Chondrocyte (in vitro differentiated cells): ENCODE measurements around the gene AAMDC. TPM values are rescaled to one million over a fixed set of nuclear protein-coding genes. Genes with fewer than 3 reads are reported as not detected.

Experiments used
- DNase-seq: peaks from one replicate; pipeline ENCODE4 v3.0.0; 2021; ENCODE audit warnings: mixed read lengths, low spot score
- H3K27ac Mint-ChIP-seq: one replicate; pipeline ENCODE4 v1.8.0; 2021; ENCODE audit warnings: mild to moderate bottlenecking, moderate library complexity, mixed read lengths; ENCODE audit not compliant: unreplicated experiment
- H3K27me3 Mint-ChIP-seq: 2 replicates; pipeline ENCODE4 v1.8.0; 2021; ENCODE audit warnings: low read depth, mixed read lengths
- H3K36me3 Mint-ChIP-seq: 2 replicates; pipeline ENCODE4 v1.8.0; 2021; ENCODE audit warnings: low read depth, mixed read lengths
- H3K4me1 Mint-ChIP-seq: 2 replicates; pipeline ENCODE4 v1.8.0; 2021; ENCODE audit warnings: low read depth, mild to moderate bottlenecking, mixed read lengths
- H3K4me3 Mint-ChIP-seq: one replicate; pipeline ENCODE4 v1.8.0; 2021; ENCODE audit warnings: mild to moderate bottlenecking, moderate library complexity, mixed read lengths; ENCODE audit not compliant: unreplicated experiment
- H3K9me3 Mint-ChIP-seq: 2 replicates; pipeline ENCODE4 v1.8.0; 2021; ENCODE audit warnings: low read depth, mixed read lengths
- total RNA-seq: library from RNA; stranded (reverse); gene quantifications from 3 replicates; pipeline ENCODE4 v1.2.1, GENCODE V29; 2021
- TF ChIP-seq, protein P1 (sequence below): fragments of 200-600 bp; sonication (generic); IDR thresholded peaks from 2 replicates; pipeline ENCODE4 v1.5.0; 2021; ENCODE audit warnings: antibody characterized with exemption, mild to moderate bottlenecking, moderate library complexity

Gene AAMDC
- total RNA-seq, 1 donor from 2014 or later: 47.3 TPM

DNA sequence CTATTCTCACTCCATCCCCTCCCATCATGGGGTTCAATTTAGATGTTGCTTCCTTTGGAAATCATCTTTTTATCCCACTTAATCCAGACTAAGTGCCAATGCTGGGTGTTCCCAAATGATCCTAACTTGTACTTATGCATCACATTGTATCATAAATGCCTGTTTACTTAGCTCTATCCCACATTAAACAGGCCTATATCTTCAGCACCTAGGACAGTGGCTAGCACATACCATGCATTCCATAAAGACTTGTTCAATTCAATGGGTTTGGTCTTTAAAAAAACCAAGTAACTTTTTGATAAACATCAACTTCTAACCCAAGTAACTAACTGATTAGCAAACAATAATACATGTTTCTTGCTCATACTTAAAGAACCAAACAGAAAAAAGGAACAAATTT lies 41.0 kb upstream of the AAMDC start:
- H3K36me3 Mint-ChIP-seq: no peaks in the 10 kb centered on the region
- TF ChIP-seq, protein P1, sequence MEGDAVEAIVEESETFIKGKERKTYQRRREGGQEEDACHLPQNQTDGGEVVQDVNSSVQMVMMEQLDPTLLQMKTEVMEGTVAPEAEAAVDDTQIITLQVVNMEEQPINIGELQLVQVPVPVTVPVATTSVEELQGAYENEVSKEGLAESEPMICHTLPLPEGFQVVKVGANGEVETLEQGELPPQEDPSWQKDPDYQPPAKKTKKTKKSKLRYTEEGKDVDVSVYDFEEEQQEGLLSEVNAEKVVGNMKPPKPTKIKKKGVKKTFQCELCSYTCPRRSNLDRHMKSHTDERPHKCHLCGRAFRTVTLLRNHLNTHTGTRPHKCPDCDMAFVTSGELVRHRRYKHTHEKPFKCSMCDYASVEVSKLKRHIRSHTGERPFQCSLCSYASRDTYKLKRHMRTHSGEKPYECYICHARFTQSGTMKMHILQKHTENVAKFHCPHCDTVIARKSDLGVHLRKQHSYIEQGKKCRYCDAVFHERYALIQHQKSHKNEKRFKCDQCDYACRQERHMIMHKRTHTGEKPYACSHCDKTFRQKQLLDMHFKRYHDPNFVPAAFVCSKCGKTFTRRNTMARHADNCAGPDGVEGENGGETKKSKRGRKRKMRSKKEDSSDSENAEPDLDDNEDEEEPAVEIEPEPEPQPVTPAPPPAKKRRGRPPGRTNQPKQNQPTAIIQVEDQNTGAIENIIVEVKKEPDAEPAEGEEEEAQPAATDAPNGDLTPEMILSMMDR: no peak
- H3K27ac Mint-ChIP-seq: no peak overlapping the region
- H3K9me3 Mint-ChIP-seq: no peaks in the 10 kb centered on the region
- no peak for DNase-seq
- H3K27me3 Mint-ChIP-seq: no peaks in the 10 kb centered on the region
- no peak overlapping the region for H3K4me3 Mint-ChIP-seq
- peaks cover 12% of the 10 kb centered on the region for H3K4me1 Mint-ChIP-seq

DNA sequence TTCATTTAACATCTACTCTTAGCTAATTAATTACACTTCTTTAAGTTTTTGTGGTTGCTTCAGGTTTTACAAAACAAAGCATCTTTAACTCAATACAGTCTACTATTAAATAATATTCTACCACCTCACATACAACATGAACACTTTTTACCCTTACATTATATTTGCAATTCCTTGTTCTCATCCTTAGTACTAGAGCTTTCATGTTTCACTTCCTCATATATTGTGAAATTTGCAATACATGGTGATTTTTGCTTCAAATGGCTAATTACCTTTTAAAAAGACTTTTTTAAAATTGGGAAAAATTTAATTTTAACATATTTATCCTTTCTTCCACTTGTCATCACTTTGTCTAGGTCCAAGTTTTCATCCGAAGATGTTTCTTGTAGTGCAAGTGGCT lies 37.9 kb upstream of the AAMDC start:
- no peak for DNase-seq
- H3K4me1 Mint-ChIP-seq: peaks cover 12% of the 10 kb centered on the region
- H3K4me3 Mint-ChIP-seq: no peak overlapping the region
- H3K36me3 Mint-ChIP-seq: no peaks in the 10 kb centered on the region
- no peaks in the 10 kb centered on the region for H3K9me3 Mint-ChIP-seq
- no peak overlapping the region for H3K27ac Mint-ChIP-seq
- H3K27me3 Mint-ChIP-seq: no peaks in the 10 kb centered on the region
- TF ChIP-seq, protein P1: no peak

- TF ChIP-seq, protein P1: no peak
- no peaks in the 10 kb centered on the region for H3K9me3 Mint-ChIP-seq
- no peak overlapping the region for H3K4me3 Mint-ChIP-seq
These were observed 36.4 kb upstream of the AAMDC start for GRCh38 chr11:77784572-77784971.

GRCh38 chr11:77789061-77789730 lies 31.7 kb upstream of the AAMDC start:
- peaks cover 24% of the 10 kb centered on the region for H3K4me1 Mint-ChIP-seq
- peak overlapping the region; percentile 17 for H3K27ac Mint-ChIP-seq
- H3K27me3 Mint-ChIP-seq: no peaks in the 10 kb centered on the region
- H3K9me3 Mint-ChIP-seq: peaks cover 10% of the 10 kb centered on the region
- no peaks in the 10 kb centered on the region for H3K36me3 Mint-ChIP-seq
- no peak overlapping the region for H3K4me3 Mint-ChIP-seq
- no peak for DNase-seq
- TF ChIP-seq, protein P1: no peak

More at GRCh38 chr11:77784572-77784971, 36.4 kb upstream of the AAMDC start:
- H3K4me1 Mint-ChIP-seq: peaks cover 21% of the 10 kb centered on the region
- no peak for DNase-seq
- H3K27ac Mint-ChIP-seq: no peak overlapping the region
- no peaks in the 10 kb centered on the region for H3K36me3 Mint-ChIP-seq
- H3K27me3 Mint-ChIP-seq: no peaks in the 10 kb centered on the region

DNA sequence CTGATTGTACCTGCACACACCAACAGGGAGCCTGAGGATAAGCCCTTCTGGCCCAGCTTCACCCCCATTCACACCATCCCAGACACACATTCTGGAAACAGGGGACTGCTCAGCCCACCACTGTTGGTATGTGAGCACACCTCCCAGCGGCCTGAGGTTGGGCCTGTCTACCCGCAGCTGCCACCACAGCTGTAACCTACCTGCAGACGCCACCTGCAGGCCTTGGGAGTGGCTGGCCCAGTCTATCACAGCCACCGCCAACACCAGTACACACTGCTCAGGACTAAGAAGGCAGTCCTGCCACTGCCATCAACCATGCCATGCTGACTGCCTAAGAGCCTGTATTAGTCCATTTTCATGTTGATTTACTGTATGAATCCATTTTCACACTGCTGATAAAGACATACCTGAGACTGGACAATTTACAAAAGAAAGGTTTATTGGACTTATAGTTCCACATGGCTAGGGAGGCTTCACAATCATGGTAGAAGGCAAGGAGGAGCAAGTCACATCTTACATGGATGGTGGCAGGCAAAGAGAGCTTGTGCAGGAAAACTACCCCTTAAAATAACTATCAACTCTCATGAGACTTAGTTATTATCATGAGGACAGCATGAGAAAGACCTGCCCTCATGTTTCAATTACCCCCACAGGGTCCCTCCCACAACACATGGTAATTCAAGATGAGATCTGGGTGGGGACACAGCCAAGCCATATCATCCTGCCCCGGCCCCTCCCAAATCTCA lies 31.0 kb upstream of the AAMDC start:
- Mint-ChIP-seq H3K4me1 (peaks cover 29% of the 10 kb centered on the region), H3K36me3 (no peaks in the 10 kb centered on the region), H3K27ac (no peak overlapping the region), H3K27me3 (no peaks in the 10 kb centered on the region), H3K4me3 (no peak overlapping the region), H3K9me3 (peaks cover 10% of the 10 kb centered on the region)
- TF ChIP-seq, protein P1: no peak
- DNase-seq: no peak
